OCI-LY3 (cell line): ENCODE measurements around the gene PLBD1.

Experiments
- CTCF ChIP-seq: fragments of 200-600, 300-600 bp; sonication (generic); IDR thresholded peaks from 2 replicates; pipeline ENCODE4 v1.5.1; 2014; ENCODE audit warnings: antibody characterized with exemption, low read length, low read depth
- EZH2phosphoT487 ChIP-seq: fragments of 200-600 bp; shearing (Covaris generic); IDR thresholded peaks from 2 replicates; pipeline ENCODE4 v1.6.1; 2018; ENCODE audit warnings: antibody characterized with exemption, mixed run types, low read depth

GRCh38 chr12:14557966-14558365 is 9.7 kb downstream of the PLBD1 start:
- TF ChIP-seq CTCF (no peak), EZH2phosphoT487 (no peak)
